ENCODE data around the gene NKD2.

DNA sequence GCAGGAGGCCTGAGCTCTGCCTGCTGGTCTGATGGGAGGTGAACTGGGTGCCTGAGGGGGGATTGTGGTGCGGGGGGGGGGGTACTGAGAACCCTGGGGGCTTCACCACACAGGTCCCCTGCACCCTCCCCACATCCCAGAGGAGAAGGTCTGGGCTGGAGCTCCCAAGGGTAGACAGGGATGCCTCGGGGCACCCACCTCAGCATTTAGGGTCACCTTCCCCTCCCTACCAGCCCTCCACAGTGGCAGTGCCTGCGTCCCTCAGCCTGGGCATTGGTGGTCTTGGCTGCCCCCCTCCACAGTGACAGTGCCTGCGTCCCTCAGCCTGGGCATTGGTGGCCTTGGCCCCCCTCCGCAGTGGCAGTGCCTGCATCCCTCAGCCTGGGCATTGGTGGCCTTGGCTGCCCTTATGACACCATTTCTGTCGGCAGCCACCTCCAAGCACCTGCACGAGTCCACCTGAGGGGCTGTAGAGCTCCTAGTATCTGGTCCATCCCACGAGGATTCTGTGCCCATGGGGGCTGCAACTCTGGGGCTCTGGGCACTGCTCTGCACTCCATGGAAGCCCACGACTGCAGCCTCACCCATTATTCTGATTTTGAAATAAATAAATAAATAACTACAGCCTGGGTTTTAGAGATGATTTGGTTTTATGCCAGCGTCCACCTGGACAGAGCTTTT, 21.5 kb downstream of the NKD2 start:
- TF ChIP-seq POLR2A (IDR thresholded peaks at IDR 0.05; ENCODE audit: low read depth, low read length) (no peak), PAX5 (IDR thresholded peaks at IDR 0.05; ENCODE audit: insufficient read depth, low read length, severe bottlenecking) (no peak), POLR2AphosphoS5 (IDR thresholded peaks at IDR 0.05; ENCODE audit: low read depth, low read length) (no peak), TAF1 (IDR thresholded peaks at IDR 0.05; ENCODE audit: low read depth, low read length) (no peak)
